Right cardiac atrium (tissue), 5 donors: ENCODE data around the gene SIRT7. TPM values are rescaled to one million over a fixed set of nuclear protein-coding genes. Genes with fewer than 3 reads are reported as not detected.

Source experiments
- ATAC-seq, 2 donors: fragments of 200-7000 bp; cut with Tn5 transposase; one replicate each; pipeline versions ENCODE4 v1.8.0 to v1.9.1; 2020; ENCODE audit warnings: moderate library complexity in 2 of 2, mild to moderate bottlenecking in 1 of 2
- DNase-seq, 3 donors: peaks; one replicate each; pipeline ENCODE4 v3.0.0-alpha.2; 2020
- H3K27ac ChIP-seq: one replicate; pipeline ENCODE4 v1.5.1; 2013; ENCODE audit warnings: mild to moderate bottlenecking, low read length, control low read depth, moderate library complexity
- H3K27me3 ChIP-seq: one replicate; pipeline ENCODE4 v1.6.1; 2013; ENCODE audit not compliant: control insufficient read depth, insufficient read depth
- H3K4me1 ChIP-seq: one replicate; pipeline ENCODE4 v1.6.1; 2013; ENCODE audit warnings: low read length; ENCODE audit not compliant: control insufficient read depth, insufficient read depth
- H3K4me3 ChIP-seq: one replicate; pipeline ENCODE4 v1.5.1; 2013; ENCODE audit warnings: low read length, control low read depth
- H3K9me3 ChIP-seq: one replicate; pipeline ENCODE4 v1.6.1; 2013; ENCODE audit warnings: low read length; ENCODE audit not compliant: control insufficient read depth
- WGBS: extraction: QIAGEN DNeasy Blood & Tissue Kit; methylation state at CpG from one replicate; pipeline ENCODE4 v1.1.7; 2013; 5-methylcytosine and 5-hydroxymethylcytosine counted together
- intact Hi-C, 4 donors: fragments of 100-400 bp; cut with DNase I; formaldehyde crosslinking; loops; one replicate each; pipeline versions ENCODE4 v1.11.0 to v1.14.0; 2022 to 2023
- polyA plus RNA-seq: library from polyadenylated mRNA; stranded (reverse); fragments of 200-250 nt; gene quantifications from one replicate; pipeline ENCODE4 v1.2.3, GENCODE V29; 2013
- total RNA-seq, 4 donors: library from RNA; stranded (reverse); fragmentation: NEBNext Ultra II Directional; extraction: Animal tissue kit (Norgen Biotek cat#: 25700); gene quantifications; one replicate each; pipeline ENCODE4 v1.2.1, GENCODE V29; 2021
- donor health status: healthy with polysubstance abuse.
- donor health status: DM: no; HTN: yes; CAD: no.
- donor health status: DM: no; HTN: no; CAD: no.
- donor health status: DM: no; HTN: yes; CAD: no; lungs with severe emphysema.
- donor health status: DM: yes; HTN: yes; CAD: no.

The SIRT7 gene
- total and polyA plus RNA-seq, 5 donors: 7.3 to 10.1 (median 8.3) TPM

GRCh38 chr17:81901167-81902022, 16.6 kb downstream of the SIRT7 start:
- DNase-seq (peak in 1 of 3 donors; percentile 32), ATAC-seq (peak in 1 of 2 donors; percentile 1)
- Histone ChIP-seq H3K9me3 (no peaks in the 10 kb centered on the region), H3K27ac (no peak overlapping the region), H3K27me3 (no peaks in the 10 kb centered on the region), H3K4me3 (peak overlapping the region; percentile 8), H3K4me1 (no peaks in the 10 kb centered on the region)
- intact Hi-C loops: no loop called here
- WGBS: 47% methylated on average over 21 of the region's 21 CpGs

- Histone ChIP-seq H3K4me1 (no peaks in the 10 kb centered on the region), H3K27ac (no peak overlapping the region), H3K9me3 (no peaks in the 10 kb centered on the region), H3K4me3 (no peak overlapping the region), H3K27me3 (no peaks in the 10 kb centered on the region)
- ATAC-seq (no peak), DNase-seq (peak in 1 of 3 donors; percentile 33)
- WGBS: 82% methylated on average over 18 of the region's 18 CpGs
- intact Hi-C loops: no loop called here
These were observed 17.7 kb downstream of the SIRT7 start for GRCh38 chr17:81900181-81900820.

GRCh38 chr17:81899514-81900166, 18.3 kb downstream of the SIRT7 start:
- H3K27ac ChIP-seq: no peak overlapping the region
- 92% methylated on average over 22 of the region's 22 CpGs for WGBS
- DNase-seq (peak in 1 of 3 donors; percentile 32), ATAC-seq (no peak)
- no peaks in the 10 kb centered on the region for H3K27me3 ChIP-seq
- H3K9me3 ChIP-seq: no peaks in the 10 kb centered on the region
- no peak overlapping the region for H3K4me3 ChIP-seq
- intact Hi-C loops: no loop called here
- H3K4me1 ChIP-seq: no peaks in the 10 kb centered on the region

- intact Hi-C loops: no loop called here
- H3K27ac ChIP-seq: no peak overlapping the region
- H3K27me3 ChIP-seq: no peaks in the 10 kb centered on the region
- H3K4me3 ChIP-seq: no peak overlapping the region
- no peaks in the 10 kb centered on the region for H3K4me1 ChIP-seq
- no peak for ATAC-seq
- no peak for DNase-seq
- 92% methylated on average over 9 of the region's 9 CpGs for whole genome bisulfite sequencing
- H3K9me3 ChIP-seq: no peaks in the 10 kb centered on the region
These were observed 19.1 kb downstream of the SIRT7 start for GRCh38 chr17:81898885-81899284.

- Histone ChIP-seq H3K4me1 (no peaks in the 10 kb centered on the region), H3K27me3 (no peaks in the 10 kb centered on the region), H3K4me3 (no peak overlapping the region), H3K9me3 (no peaks in the 10 kb centered on the region), H3K27ac (no peak overlapping the region)
- ATAC-seq (no peak), DNase-seq (peak in 1 of 3 donors; percentile 24)
- intact Hi-C loops: no loop called here
- 88% methylated on average over 19 of the region's 19 CpGs for WGBS
These were observed 19.7 kb downstream of the SIRT7 start for GRCh38 chr17:81898029-81898866.

GRCh38 chr17:81895400-81895799, 22.6 kb downstream of the SIRT7 start:
- ATAC-seq (no peak), DNase-seq (peak in 1 of 3 donors; percentile 39)
- Histone ChIP-seq H3K9me3 (no peaks in the 10 kb centered on the region), H3K4me3 (no peak overlapping the region), H3K27me3 (no peaks in the 10 kb centered on the region), H3K27ac (no peak overlapping the region), H3K4me1 (no peaks in the 10 kb centered on the region)
- whole genome bisulfite sequencing: 92% methylated on average over 11 of the region's 11 CpGs
- intact Hi-C loops: no loop called here

GRCh38 chr17:81891303-81891552, 26.7 kb downstream of the SIRT7 start:
- H3K27me3 ChIP-seq: no peaks in the 10 kb centered on the region
- no peaks in the 10 kb centered on the region for H3K4me1 ChIP-seq
- under 1% methylated on average over 40 of the region's 40 CpGs for WGBS
- H3K4me3 ChIP-seq: peak overlapping the region; percentile 99
- DNase-seq (no peak), ATAC-seq (no peak)
- H3K27ac ChIP-seq: peak overlapping the region; percentile 27
- no peaks in the 10 kb centered on the region for H3K9me3 ChIP-seq
- intact Hi-C loops: no loop called here

- 8% methylated on average over 69 of the region's 69 CpGs for WGBS
- DNase-seq (peak in 1 of 3 donors; percentile 50), ATAC-seq (no peak)
- H3K9me3 ChIP-seq: no peaks in the 10 kb centered on the region
- intact Hi-C loops: no loop called here
- H3K27me3 ChIP-seq: no peaks in the 10 kb centered on the region
- H3K27ac ChIP-seq: peak overlapping the region; percentile 27
- no peaks in the 10 kb centered on the region for H3K4me1 ChIP-seq
- peak overlapping the region; percentile 99 for H3K4me3 ChIP-seq
These were observed 27.3 kb downstream of the SIRT7 start for GRCh38 chr17:81890447-81891302.

- WGBS: 88% methylated on average over 9 of the region's 9 CpGs
- H3K27ac ChIP-seq: no peak overlapping the region
- peak in 1 of 3 donors; percentile 24 for DNase-seq
- ATAC-seq: no peak
- H3K4me1 ChIP-seq: no peaks in the 10 kb centered on the region
- H3K9me3 ChIP-seq: no peaks in the 10 kb centered on the region
- H3K4me3 ChIP-seq: no peak overlapping the region
- no peaks in the 10 kb centered on the region for H3K27me3 ChIP-seq
- intact Hi-C loops: no loop called here
These were observed 28.4 kb downstream of the SIRT7 start for GRCh38 chr17:81889602-81890001.

- WGBS: 91% methylated on average over 16 of the region's 16 CpGs
- no peak for ATAC-seq
- no peaks in the 10 kb centered on the region for H3K4me1 ChIP-seq
- H3K27ac ChIP-seq: no peak overlapping the region
- intact Hi-C loops: no loop called here
- no peaks in the 10 kb centered on the region for H3K9me3 ChIP-seq
- DNase-seq: peak in 1 of 3 donors; percentile 20
- H3K4me3 ChIP-seq: no peak overlapping the region
- no peaks in the 10 kb centered on the region for H3K27me3 ChIP-seq
These were observed 28.9 kb downstream of the SIRT7 start for GRCh38 chr17:81888988-81889595.
